ENCODE data around the gene NFX1. TPM values are rescaled to one million over a fixed set of nuclear protein-coding genes. Genes with fewer than 3 reads are reported as not detected.

NFX1 gene
- polyA plus RNA-seq, 3 donors, result 4.3 to 26.3 (median 8.1) TPM

- Mint-ChIP-seq H3K4me3 (no peak overlapping the region), H3K27ac (peak overlapping the region in 2 of 7 donors; percentile 11 to 44), H3K36me3 (peaks cover 53 to 71% of the 10 kb centered on the region in 2 donors), H3K4me1 (no peaks in the 10 kb centered on the region), H3K9me3 (peaks cover 0 to 1% (median 0%) of the 10 kb centered on the region in 7 donors), H3K27me3 (ENCODE audit: low read depth in 3 of 3) (peaks cover 0 to 1% (median 0%) of the 10 kb centered on the region in 3 donors)
- Histone ChIP-seq H3K9ac (ENCODE audit: insufficient read depth, low read length, poor library complexity, severe bottlenecking) (no peak overlapping the region), H2AFZ (ENCODE audit: insufficient read depth, low read depth, low read length, poor library complexity, severe bottlenecking) (no peak overlapping the region), H3K79me2 (ENCODE audit: insufficient read depth, low read length) (no peaks in the 10 kb centered on the region), H3K4me1 (ENCODE audit: control insufficient read depth in 1 of 2, insufficient read depth in 2 of 2, low read length in 2 of 2) (no peaks in the 10 kb centered on the region), H3K27me3 (ENCODE audit: control insufficient read depth in 2 of 2, insufficient read depth in 2 of 2, low read length in 2 of 2) (no peaks in the 10 kb centered on the region), H3K4me2 (replicated peaks; ENCODE audit: extremely low read depth, low read length, poor library complexity, severe bottlenecking) (no peak overlapping the region), H3K9me3 (replicated peaks in 1 of 2; ENCODE audit: control insufficient read depth in 1 of 2, insufficient read depth in 1 of 2, low read length in 2 of 2) (no peaks in the 10 kb centered on the region), H3K27ac (ENCODE audit: low read depth in 1 of 2, low read length in 2 of 2) (no peak overlapping the region), H4K20me1 (ENCODE audit: insufficient read depth, low read length) (no peaks in the 10 kb centered on the region), H3K4me3 (replicated peaks in 1 of 3; ENCODE audit: low read depth in 2 of 3, low read length in 3 of 3) (no peak overlapping the region), H3K36me3 (replicated peaks in 1 of 2; ENCODE audit: control insufficient read depth in 1 of 2, insufficient read depth in 2 of 2, low read length in 2 of 2) (peaks cover 46 to 72% of the 10 kb centered on the region in 2 donors)
- no peak for DNase-seq
- TF ChIP-seq CTCF (IDR thresholded peaks at IDR 0.05), result no peak
- intact Hi-C loops (cut with micrococcal nuclease), result no loop called here
- WGBS (ENCODE audit: insufficient coverage), result 92% methylated on average over 1 of the region's 2 CpGs
Observed at GRCh38 chr9:33249983-33250382, 40.3 kb upstream of the NFX1 start.

GRCh38 chr9:33250458-33250995, 39.8 kb upstream of the NFX1 start:
- H3K4me1 ChIP-seq (ENCODE audit: control insufficient read depth in 1 of 2, insufficient read depth in 2 of 2, low read length in 2 of 2), result no peaks in the 10 kb centered on the region
- peaks cover 52 to 77% of the 10 kb centered on the region in 2 donors for H3K36me3 ChIP-seq (replicated peaks in 1 of 2; ENCODE audit: control insufficient read depth in 1 of 2, insufficient read depth in 2 of 2, low read length in 2 of 2)
- H3K27me3 ChIP-seq (ENCODE audit: control insufficient read depth in 2 of 2, insufficient read depth in 2 of 2, low read length in 2 of 2), result no peaks in the 10 kb centered on the region
- 80% methylated on average over 1 of the region's 1 CpG for WGBS (ENCODE audit: insufficient coverage)
- H2AFZ ChIP-seq (ENCODE audit: insufficient read depth, low read depth, low read length, poor library complexity, severe bottlenecking), result no peak overlapping the region
- no peaks in the 10 kb centered on the region for H3K4me1 Mint-ChIP-seq
- DNase-seq, result no peak
- H3K9me3 Mint-ChIP-seq, result peaks cover 0 to 1% (median 0%) of the 10 kb centered on the region in 7 donors
- H3K9me3 ChIP-seq (replicated peaks in 1 of 2; ENCODE audit: control insufficient read depth in 1 of 2, insufficient read depth in 1 of 2, low read length in 2 of 2), result no peaks in the 10 kb centered on the region
- no peaks in the 10 kb centered on the region for H4K20me1 ChIP-seq (ENCODE audit: insufficient read depth, low read length)
- H3K27me3 Mint-ChIP-seq (ENCODE audit: low read depth in 3 of 3), result peaks cover 0 to 1% (median 0%) of the 10 kb centered on the region in 3 donors
- H3K4me3 ChIP-seq (replicated peaks in 1 of 3; ENCODE audit: low read depth in 2 of 3, low read length in 3 of 3), result no peak overlapping the region
- TF ChIP-seq CTCF (IDR thresholded peaks at IDR 0.05), result no peak
- peaks cover 57 to 73% of the 10 kb centered on the region in 2 donors for H3K36me3 Mint-ChIP-seq
- H3K27ac ChIP-seq (ENCODE audit: low read depth in 1 of 2, low read length in 2 of 2), result peak overlapping the region in 1 of 2 donors; percentile 48
- H3K9ac ChIP-seq (ENCODE audit: insufficient read depth, low read length, poor library complexity, severe bottlenecking), result no peak overlapping the region
- intact Hi-C loops (cut with micrococcal nuclease), result no loop called here
- no peak overlapping the region for H3K4me3 Mint-ChIP-seq
- H3K4me2 ChIP-seq (replicated peaks; ENCODE audit: extremely low read depth, low read length, poor library complexity, severe bottlenecking), result no peak overlapping the region
- peak overlapping the region in 6 of 7 donors; percentile 12 to 74 (median 63) for H3K27ac Mint-ChIP-seq
- H3K79me2 ChIP-seq (ENCODE audit: insufficient read depth, low read length), result no peaks in the 10 kb centered on the region

All from CD14-positive monocyte (primary cell).